ENCODE measurements around the gene KLHL29.

- TF ChIP-seq TAF1 (IDR thresholded peaks at IDR 0.05; ENCODE audit: borderline replicate concordance, low read depth, low read length) (no peak), POLR2AphosphoS5 (IDR thresholded peaks at IDR 0.05; ENCODE audit: low read depth, low read length) (no peak)
Observed at GRCh38 chr2:23503097-23503496, 118.1 kb downstream of the KLHL29 start.
